Measurements from ENCODE around the gene POLD3.

DNA sequence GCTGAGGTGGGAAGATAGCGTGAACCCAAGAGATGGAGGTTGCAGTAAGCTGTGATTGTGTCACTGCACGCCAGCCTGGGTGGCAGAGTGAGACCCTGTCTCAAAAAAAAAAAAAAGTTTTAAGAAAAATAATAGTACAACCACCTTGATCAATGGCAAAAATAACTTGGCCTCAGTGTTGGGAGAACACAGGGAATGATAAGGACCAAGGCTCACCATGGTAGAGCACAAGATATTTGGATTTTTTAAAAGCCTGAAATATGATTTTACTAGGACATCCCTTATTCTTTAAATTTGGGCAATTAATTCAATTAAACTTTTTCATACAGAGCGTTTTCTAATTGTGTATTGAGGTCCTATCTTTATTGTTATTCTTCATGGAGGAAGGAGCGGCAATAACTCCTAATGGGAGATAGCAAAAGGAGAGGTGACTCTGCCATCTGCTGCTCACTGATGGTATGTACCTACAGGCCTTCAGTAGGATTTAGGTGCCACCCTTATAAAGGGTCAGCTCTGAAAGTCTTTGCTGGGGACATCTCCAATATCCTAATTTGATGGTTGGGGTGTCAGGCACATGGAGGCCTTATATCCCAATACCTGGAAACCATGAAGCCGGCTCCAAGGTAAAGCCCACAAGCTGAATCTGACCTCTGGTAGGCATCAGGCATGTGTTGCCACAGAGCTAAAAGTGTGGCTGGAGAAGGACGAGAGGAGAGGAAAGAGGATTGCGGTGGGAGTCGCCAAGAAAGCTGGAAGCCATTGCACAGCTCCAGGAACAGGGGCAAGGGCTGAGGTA lies 21.9 kb upstream of the POLD3 start:
- TF ChIP-seq EP300 (IDR thresholded peaks at IDR 0.05) = no peak
- TF ChIP-seq, protein P1, sequence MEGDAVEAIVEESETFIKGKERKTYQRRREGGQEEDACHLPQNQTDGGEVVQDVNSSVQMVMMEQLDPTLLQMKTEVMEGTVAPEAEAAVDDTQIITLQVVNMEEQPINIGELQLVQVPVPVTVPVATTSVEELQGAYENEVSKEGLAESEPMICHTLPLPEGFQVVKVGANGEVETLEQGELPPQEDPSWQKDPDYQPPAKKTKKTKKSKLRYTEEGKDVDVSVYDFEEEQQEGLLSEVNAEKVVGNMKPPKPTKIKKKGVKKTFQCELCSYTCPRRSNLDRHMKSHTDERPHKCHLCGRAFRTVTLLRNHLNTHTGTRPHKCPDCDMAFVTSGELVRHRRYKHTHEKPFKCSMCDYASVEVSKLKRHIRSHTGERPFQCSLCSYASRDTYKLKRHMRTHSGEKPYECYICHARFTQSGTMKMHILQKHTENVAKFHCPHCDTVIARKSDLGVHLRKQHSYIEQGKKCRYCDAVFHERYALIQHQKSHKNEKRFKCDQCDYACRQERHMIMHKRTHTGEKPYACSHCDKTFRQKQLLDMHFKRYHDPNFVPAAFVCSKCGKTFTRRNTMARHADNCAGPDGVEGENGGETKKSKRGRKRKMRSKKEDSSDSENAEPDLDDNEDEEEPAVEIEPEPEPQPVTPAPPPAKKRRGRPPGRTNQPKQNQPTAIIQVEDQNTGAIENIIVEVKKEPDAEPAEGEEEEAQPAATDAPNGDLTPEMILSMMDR (IDR thresholded peaks at IDR 0.05) = peak; percentile 36 to 61 (median 42)

All from tibial nerve (tissue), 4 donors.